ENCODE results near the gene POU2AF1. TPM values are rescaled to one million over a fixed set of nuclear protein-coding genes. Genes with fewer than 3 reads are reported as not detected.

The POU2AF1 gene
- total RNA-seq, 1 donor from 2014 or later, result 0.62 TPM

- DNase-seq (no peak), ATAC-seq (no peak)
- intact Hi-C loops (cut with micrococcal nuclease), result no loop called here
Observed at GRCh38 chr11:111353776-111354600, 25.1 kb downstream of the POU2AF1 start.

- DNase-seq, result no peak
- intact Hi-C loops (cut with micrococcal nuclease), result no loop called here
Observed at GRCh38 chr11:111352935-111353710, 26.0 kb downstream of the POU2AF1 start.

DNA sequence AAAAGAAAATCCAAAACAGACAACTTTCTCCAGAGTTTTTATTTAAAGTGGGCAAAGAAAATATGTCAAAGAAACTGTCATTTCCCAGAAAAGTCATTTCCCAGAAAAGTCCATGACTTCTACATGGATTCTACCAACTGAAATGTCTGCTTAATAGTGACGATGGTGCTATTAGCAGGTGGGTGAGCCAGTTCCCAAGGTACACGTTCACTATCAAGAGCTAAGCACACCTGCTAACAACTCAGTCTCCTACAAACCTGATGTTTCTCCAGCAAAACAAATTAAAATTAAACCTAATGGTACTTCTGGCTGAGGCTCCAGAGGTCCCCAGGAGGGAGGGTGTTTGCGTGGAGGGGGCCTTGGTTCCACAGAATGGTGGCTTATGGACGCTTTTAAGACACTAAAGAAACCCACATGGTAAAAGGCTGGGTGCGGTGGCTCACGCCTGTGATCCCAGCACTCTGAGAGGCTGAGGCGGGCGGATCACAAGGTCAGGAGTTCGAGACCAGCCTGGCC lies 26.8 kb downstream of the POU2AF1 start:
- DNase-seq (no peak), ATAC-seq (no peak)
- intact Hi-C loops (cut with micrococcal nuclease), result no loop called here

More at GRCh38 chr11:111352935-111353710, 26.0 kb downstream of the POU2AF1 start:
- ATAC-seq, result peak; percentile 83

- intact Hi-C loops (cut with micrococcal nuclease), result no loop called here
- DNase-seq, result no peak
- ATAC-seq, result no peak
Observed at GRCh38 chr11:111351374-111352055, 27.6 kb downstream of the POU2AF1 start.

- no peak for ATAC-seq
- intact Hi-C loops (cut with micrococcal nuclease), result no loop called here
- DNase-seq, result no peak
Observed at GRCh38 chr11:111350811-111351210, 28.3 kb downstream of the POU2AF1 start.

GRCh38 chr11:111349191-111349695 lies 29.8 kb downstream of the POU2AF1 start:
- no peak for ATAC-seq
- intact Hi-C loops (cut with micrococcal nuclease), result no loop called here

GRCh38 chr11:111348147-111348546 lies 30.9 kb downstream of the POU2AF1 start:
- no peak for ATAC-seq
- intact Hi-C loops (cut with micrococcal nuclease), result no loop called here
- no peak for DNase-seq

More at GRCh38 chr11:111349191-111349695, 29.8 kb downstream of the POU2AF1 start:
- DNase-seq, result no peak

DNA sequence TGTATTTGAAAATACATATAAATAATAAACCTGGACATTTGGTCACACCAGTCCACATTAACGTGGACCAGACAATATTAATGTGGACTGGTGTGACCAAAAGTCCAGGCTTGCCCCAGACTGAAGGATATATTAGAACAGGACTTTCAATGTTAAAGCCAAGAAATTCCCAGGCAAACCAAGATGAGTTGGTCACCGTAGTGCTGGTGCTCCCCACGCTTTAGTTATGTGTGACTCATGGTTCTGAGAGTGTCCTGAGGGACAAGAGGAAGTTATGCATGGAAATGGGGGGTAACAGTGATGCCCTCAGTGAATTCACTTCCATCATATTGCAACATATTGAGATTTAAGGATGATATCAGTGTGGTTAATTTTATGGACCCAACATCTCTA lies 31.4 kb downstream of the POU2AF1 start:
- peak; percentile 46 for ATAC-seq
- no peak for DNase-seq
- intact Hi-C loops (cut with micrococcal nuclease), result no loop called here

DNA sequence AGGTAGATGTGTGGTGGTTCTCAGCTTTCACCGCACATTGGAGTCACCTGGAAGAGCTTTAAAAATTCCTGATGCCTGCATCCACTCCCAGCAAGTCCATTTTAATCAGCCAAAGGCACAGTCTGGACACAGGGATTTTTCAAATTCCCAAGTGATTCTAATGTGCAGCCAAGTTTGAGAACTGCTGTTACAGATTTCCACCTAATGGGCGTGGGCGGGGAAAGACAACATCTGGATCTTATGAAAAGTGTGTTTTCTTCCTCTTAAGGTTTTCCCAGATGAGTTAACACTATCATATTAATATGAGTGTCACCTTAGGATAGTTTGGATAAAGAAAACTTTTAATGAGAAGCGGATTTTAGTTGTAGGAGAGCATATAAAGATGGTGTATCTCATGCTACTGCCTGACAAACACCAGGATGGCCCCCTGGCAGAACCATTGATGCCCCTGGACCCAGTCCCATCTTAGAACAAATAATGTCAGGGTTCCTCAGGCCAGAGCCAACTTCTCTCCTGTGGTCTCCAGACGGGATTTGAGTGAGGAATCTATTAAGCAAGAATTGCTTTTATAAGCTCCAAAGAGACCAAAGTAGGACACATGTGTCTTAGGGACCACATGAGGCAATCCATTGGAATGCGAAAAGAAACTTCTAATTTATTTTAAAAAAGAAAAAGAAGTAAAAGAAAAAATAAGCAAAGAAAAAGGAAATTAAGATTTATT lies 31.9 kb downstream of the POU2AF1 start:
- ATAC-seq (peak; percentile 81), DNase-seq (no peak)
- intact Hi-C loops (cut with micrococcal nuclease), result no loop called here

- DNase-seq (peak; percentile 70), ATAC-seq (peak; percentile 92)
- intact Hi-C loops (cut with micrococcal nuclease), result no loop called here
Observed at GRCh38 chr11:111344032-111344431, 35.0 kb downstream of the POU2AF1 start.

DNA sequence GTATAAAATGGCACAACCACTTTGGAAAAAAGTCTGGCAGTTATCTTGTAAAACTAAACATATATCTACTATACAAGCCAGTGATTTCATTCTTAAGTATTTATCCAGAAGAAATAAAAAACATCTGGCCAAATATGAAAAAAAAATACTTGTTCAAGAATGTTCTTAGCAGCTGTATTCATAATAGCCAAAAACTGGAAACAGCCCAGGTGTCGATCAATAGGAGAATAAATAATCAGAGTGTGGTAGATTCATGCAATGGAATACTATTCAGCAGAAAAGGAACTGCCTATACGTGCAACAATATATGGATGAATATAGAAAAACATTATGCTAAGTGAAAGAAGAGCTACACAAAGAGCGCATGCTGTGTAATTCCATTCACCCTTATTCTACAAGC lies 36.7 kb downstream of the POU2AF1 start:
- intact Hi-C loops (cut with micrococcal nuclease), result no loop called here
- ATAC-seq (no peak), DNase-seq (no peak)

DNA sequence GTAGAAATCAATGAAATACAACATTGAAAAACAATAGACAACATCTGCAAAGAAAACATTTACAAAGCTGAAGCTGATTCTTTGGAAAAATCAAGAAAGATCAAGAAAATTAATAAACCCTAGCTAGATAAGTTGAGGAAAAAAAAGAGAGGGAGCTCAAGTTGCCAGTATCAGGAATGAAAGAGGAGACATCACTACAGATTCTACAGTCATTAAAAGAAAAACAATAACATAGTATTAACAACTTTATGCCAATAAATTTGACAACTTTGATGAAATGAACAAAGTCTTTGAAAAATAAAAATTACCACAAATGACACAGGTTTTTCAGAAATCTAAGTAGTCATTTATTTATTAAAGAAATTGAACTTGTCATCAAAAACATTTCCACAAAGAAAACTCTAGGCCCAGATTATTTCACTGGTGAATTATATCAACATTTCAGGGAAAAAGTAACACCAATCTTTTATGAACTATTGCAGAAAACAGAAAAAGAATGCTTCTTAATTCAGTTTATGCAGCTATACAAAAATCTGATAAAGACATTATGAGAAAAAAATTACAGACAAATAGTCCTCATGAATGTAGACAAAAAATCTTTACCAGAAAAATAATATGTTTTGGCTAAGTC lies 39.2 kb downstream of the POU2AF1 start:
- no peak for DNase-seq
- intact Hi-C loops (cut with micrococcal nuclease), result no loop called here
- ATAC-seq, result no peak

DNA sequence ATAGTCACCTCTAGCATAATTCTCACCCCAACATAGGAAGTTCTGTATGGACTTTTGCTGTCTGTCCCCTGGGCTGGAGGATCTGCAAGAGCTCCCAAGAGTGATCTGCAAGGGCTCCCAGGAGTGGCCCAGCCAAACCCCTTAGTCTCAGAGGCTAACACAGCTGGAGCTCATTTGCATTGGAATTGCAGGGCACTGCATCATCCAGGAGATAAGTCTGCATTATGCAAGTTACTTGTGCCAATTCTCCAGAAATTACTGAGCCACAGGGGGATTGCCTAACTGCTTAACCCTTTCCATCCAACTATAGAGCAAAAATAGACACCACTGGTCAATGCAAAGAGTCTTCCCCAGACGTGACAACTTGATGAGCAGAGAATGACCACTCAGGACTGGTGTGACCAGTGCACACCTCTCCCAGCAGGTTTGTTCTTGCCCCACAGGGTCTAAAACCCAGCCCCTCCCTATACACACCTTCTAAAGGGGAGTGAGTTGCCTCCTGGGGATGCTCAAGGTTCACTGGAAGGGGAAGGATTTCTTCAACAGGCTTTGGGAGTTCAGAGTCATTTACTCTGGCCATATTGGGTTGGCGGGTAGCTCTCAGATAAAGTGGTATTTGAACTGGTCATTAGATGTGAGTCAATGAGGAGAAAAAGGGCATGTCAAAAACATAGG lies 42.4 kb downstream of the POU2AF1 start:
- ATAC-seq, result peak; percentile 78
- DNase-seq, result no peak
- intact Hi-C loops (cut with micrococcal nuclease), result no loop called here

- intact Hi-C loops (cut with micrococcal nuclease), result no loop called here
- no peak for ATAC-seq
- no peak for DNase-seq
Observed at GRCh38 chr11:111336062-111336461, 43.0 kb downstream of the POU2AF1 start.

DNA sequence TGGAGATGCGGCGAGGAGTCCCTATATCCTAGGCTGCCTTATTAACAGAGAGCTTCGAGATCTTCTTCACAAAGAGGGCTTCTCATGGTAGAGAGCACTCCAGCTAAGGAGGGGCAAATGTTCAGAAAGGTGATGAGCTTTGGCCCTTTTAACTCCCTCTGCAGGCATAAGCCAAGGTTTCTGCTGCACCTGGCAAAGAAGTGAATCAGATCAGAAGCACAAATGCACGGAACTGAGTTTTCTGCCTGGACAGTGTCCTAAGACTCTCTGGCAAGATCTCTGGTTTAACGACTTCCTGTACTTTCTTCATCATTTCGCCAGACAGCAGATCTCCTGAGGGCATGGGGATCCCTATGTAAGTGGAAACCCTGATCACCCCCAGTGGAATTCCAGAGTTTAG lies 43.5 kb downstream of the POU2AF1 start:
- ATAC-seq (no peak), DNase-seq (no peak)
- intact Hi-C loops (cut with micrococcal nuclease), result no loop called here

DNA sequence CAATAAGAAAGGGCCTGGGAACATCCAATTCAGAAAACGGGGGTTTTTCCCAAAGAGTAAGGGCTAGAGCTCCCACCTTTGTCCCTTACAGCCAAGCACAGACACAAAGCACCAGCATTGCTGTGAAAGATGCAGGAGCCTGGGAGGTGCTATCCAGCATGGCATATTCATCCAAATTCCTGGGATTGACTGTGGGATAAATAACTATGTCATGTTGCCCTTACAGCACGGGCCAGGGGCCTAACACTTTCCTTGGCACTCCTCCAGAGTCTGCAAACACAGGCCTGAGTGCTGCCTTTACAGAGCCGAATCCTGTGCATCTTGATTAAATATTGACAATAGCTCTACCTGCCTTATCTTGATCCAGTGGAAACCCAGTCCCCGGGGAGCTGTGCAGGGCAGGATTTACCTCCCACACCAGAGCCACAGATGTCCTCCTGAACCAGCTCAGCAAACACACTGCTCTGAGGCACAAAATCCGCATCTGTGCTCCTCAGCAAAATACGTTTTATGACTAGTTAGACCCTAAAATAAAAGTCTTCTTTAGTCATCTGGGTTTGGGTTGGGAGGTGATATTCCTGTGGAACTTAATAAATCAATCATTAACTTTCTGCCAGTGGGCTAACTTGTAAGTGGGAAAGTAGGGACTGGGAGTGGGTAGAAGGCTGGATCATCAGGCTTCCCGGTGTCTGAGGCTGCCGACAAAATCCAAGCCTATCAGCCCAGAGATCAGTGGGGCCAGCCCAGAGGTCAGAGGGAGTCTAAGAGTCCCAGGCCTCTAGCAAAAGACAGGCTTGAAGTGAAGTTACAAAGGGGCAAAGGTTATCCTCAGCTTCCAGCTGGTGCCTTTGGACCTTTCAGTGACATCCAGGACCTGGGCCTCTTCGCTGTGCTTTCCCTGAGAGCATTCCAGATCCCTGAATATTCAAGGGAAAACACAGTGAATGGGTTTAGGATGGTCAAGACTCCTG lies 44.3 kb downstream of the POU2AF1 start:
- ATAC-seq (no peak), DNase-seq (no peak)
- intact Hi-C loops (cut with micrococcal nuclease), result no loop called here

Measured in left ventricle myocardium superior (tissue), 1 donor.